Peyer's patch (tissue), 4 donors: ENCODE results near the gene WDR48.

ENCODE experiments used
- CTCF ChIP-seq, 6 experiments: fragments of 450-650 bp in 4 of 6; fragments of 200-600 bp in 2 of 6; sonication (generic) in 1 of 6; IDR thresholded peaks; one replicate each; pipeline ENCODE4 v1.5.1; 2017 to 2019; ENCODE audit warnings: antibody characterized with exemption in 6 of 6, mild to moderate bottlenecking in 3 of 6, moderate library complexity in 1 of 6
- POLR2A ChIP-seq, 2 donors: fragments of 450-650 bp; IDR thresholded peaks; one replicate each; pipeline ENCODE4 v1.5.1; 2017; ENCODE audit warnings: antibody characterized with exemption in 2 of 2, mild to moderate bottlenecking in 2 of 2, moderate library complexity in 2 of 2

GRCh38 chr3:39105687-39106063 is 53.9 kb downstream of the WDR48 start:
- TF ChIP-seq CTCF (IDR thresholded peaks at IDR 0.05) (no peak), POLR2A (IDR thresholded peaks at IDR 0.05) (no peak)
